K562 (cell line): ENCODE results near the gene AP3M1. TPM values are rescaled to one million over a fixed set of nuclear protein-coding genes. Genes with fewer than 3 reads are reported as not detected.
A peak's percentile ranks its signal among the peaks of the same experiment; 100 is the strongest.

Experiments used
- ARNT ChIP-seq, 2 experiments: fragments of 450-650 bp; IDR thresholded peaks; 2 replicates each; pipeline ENCODE4 v1.6.1; 2016; ENCODE audit warnings: mild to moderate bottlenecking in 1 of 2
- BCOR ChIP-seq: fragments of 450-650 bp; IDR thresholded peaks from 2 replicates; pipeline ENCODE4 v1.6.1; 2016
- BRF1 ChIP-seq: IDR thresholded peaks from 3 replicates; pipeline ENCODE4 v1.6.1; 2011; ENCODE audit warnings: borderline replicate concordance, mild to moderate bottlenecking; ENCODE audit not compliant: insufficient read length; ENCODE audit errors: extremely low read depth
- CEBPZ ChIP-seq: fragments of 150-350 bp; IDR thresholded peaks from 2 replicates; pipeline ENCODE4 v1.6.1; 2014; ENCODE audit warnings: low read depth, mild to moderate bottlenecking, low read length, borderline replicate concordance
- EGR1 ChIP-seq: fragments of 450-650 bp; conservative IDR thresholded peaks from 2 replicates; pipeline ENCODE4 v1.6.1; 2017; ENCODE audit warnings: mild to moderate bottlenecking
- ELF4 ChIP-seq: fragments of 450-650 bp; formaldehyde crosslinking; IDR thresholded peaks from 2 replicates; pipeline ENCODE4 v1.4.0; 2022; ENCODE audit warnings: missing genetic modification characterization
- GATAD2B ChIP-seq: fragments of 450-650 bp; IDR thresholded peaks from 2 replicates; pipeline ENCODE4 v1.6.1; 2017; ENCODE audit warnings: mild to moderate bottlenecking, borderline replicate concordance
- KLF1 ChIP-seq: fragments of 450-650 bp; IDR thresholded peaks from 2 replicates; pipeline ENCODE4 v1.6.1; 2016; ENCODE audit warnings: missing genetic modification characterization, missing compliant biosample characterization
- LARP7 ChIP-seq: fragments of 450-650 bp; IDR thresholded peaks from 2 replicates; pipeline ENCODE4 v1.6.1; 2016
- MIER1 ChIP-seq: fragments of 450-650 bp; IDR thresholded peaks from 2 replicates; pipeline ENCODE4 v1.6.1; 2016; ENCODE audit warnings: antibody characterized with exemption, mild to moderate bottlenecking, low read depth
- MLLT1 ChIP-seq, 2 experiments: fragments of 450-650 bp; IDR thresholded peaks; 2 replicates each; pipeline ENCODE4 v1.6.1; 2016
- NCOA4 ChIP-seq: fragments of 450-650 bp; IDR thresholded peaks from 2 replicates; pipeline ENCODE4 v1.6.1; 2018; ENCODE audit warnings: mild to moderate bottlenecking; ENCODE audit not compliant: partially characterized antibody
- NKRF ChIP-seq: fragments of 450-650 bp; IDR thresholded peaks from 2 replicates; pipeline ENCODE4 v1.6.1; 2016; ENCODE audit warnings: borderline replicate concordance
- PHB2 ChIP-seq: fragments of 450-650 bp; IDR thresholded peaks from 2 replicates; pipeline ENCODE4 v1.6.1; 2017; ENCODE audit warnings: low read depth
- SMAD2 ChIP-seq: fragments of 150-350 bp; IDR thresholded peaks from 2 replicates; pipeline ENCODE4 v1.6.1; 2014; ENCODE audit warnings: low read depth, mild to moderate bottlenecking, low read length
- SMARCE1 ChIP-seq: fragments of 450-650 bp; IDR thresholded peaks from 2 replicates; pipeline ENCODE4 v1.7.1; 2016; ENCODE audit warnings: mild to moderate bottlenecking
- TEAD2 ChIP-seq: fragments of 450-650 bp; IDR thresholded peaks from 2 replicates; pipeline ENCODE4 v1.6.1; 2016; ENCODE audit warnings: missing genetic modification characterization, control low read depth, missing compliant biosample characterization
- WHSC1 ChIP-seq: IDR thresholded peaks from one replicate; pipeline ENCODE4 v1.6.1; 2012; ENCODE audit warnings: low read length, control low read depth, inconsistent platforms
- ZBTB17 ChIP-seq: fragments of 450-650 bp; formaldehyde crosslinking; IDR thresholded peaks from 2 replicates; pipeline ENCODE4 v1.4.0; 2020; ENCODE audit warnings: mild to moderate bottlenecking
- ZNF23 ChIP-seq: fragments of 250-450 bp; sonication (Bioruptor Pico); IDR thresholded peaks from 2 replicates; pipeline ENCODE4 v1.4.0; 2020; ENCODE audit warnings: mild to moderate bottlenecking
- ZZZ3 ChIP-seq: fragments of 450-650 bp; IDR thresholded peaks from 2 replicates; pipeline ENCODE4 v1.6.1; 2016; ENCODE audit warnings: antibody characterized with exemption, mild to moderate bottlenecking, moderate library complexity
- polyA plus RNA-seq, 8 experiments: library from polyadenylated mRNA; depleted of rRNA in 4 of 8; stranded (reverse) in 5 of 8; unstranded in 3 of 8; fragments of >200 nt; fragmentation: Nextera tagmentation in 2 of 8; fragmentation: Illumina TruSeq in 1 of 8; extraction: Ambion mirVana in 2 of 8; extraction: Trizol in 1 of 8; gene quantifications; 2 replicates each; pipeline versions ENCODE4 v1.2.1 to v1.2.3, GENCODE V29; 2011 to 2014; ENCODE audit warnings: inconsistent platforms in 1 of 8, missing spikeins in 1 of 8
- total RNA-seq, 7 experiments: library from RNA; depleted of rRNA in 6 of 7; stranded (reverse); fragments of >200 nt in 6 of 7; fragmentation: Illumina TruSeq in 2 of 7; extraction: Trizol in 2 of 7; gene quantifications; 2 replicates each; pipeline versions ENCODE4 v1.2.1 to v1.2.3, GENCODE V29; 2011 to 2021; ENCODE audit warnings: low replicate concordance in 1 of 7
- TF ChIP-seq, protein P1 (sequence below): fragments of 450-650 bp; IDR thresholded peaks from one replicate; pipeline ENCODE4 v1.6.1; 2018; ENCODE audit warnings: mild to moderate bottlenecking, moderate library complexity; ENCODE audit not compliant: partially characterized antibody

Gene AP3M1
- total and polyA plus RNA-seq, 9 of the 15 experiments (the other 6 are each of a cell fraction or from before 2014, with no cell fraction given), result 44.3 to 135 (median 67.6) TPM

DNA sequence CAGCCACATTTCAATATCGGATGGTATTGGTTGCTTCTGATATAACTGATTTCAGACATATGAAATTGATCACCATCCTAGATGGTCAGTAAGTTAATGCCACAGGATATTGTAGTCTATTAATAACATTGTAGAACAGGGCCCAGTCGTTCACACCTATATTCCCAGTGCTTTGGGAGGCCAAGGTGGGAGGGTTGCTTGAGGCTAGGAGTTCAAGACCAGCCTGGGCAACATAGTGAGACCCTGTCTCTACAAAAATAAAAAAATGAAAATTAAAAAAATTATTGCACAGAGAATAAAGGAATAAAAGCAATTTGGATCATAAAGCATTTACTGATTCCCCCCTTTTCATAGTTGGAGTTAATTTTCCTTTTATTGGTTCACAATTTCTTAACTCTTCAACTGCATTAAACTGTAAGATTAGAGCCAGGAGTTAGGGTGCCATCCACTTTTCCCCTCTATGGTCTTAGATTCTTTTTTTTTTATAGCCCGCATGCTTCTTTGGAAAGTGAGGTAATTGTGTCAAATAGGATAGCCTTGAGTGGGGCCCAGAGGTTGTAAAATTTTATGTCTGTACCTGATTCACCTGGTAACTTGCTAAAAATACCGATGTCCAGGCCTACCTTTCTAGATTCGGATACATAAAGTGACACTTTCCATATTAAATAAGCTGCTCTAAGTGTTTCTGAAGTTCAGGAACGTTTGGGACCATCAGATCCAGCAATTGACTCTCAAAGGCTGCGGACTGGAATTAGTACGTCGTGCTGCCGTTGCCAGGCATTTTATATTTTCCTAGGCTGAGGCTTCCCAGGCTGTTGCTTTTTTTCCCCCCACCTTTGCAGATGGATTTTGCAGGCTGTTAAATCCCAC, 25.1 kb upstream of the AP3M1 start (continued):
- no peak for TF ChIP-seq ELF4 (CRISPR knock-in tag)
- TF ChIP-seq SMARCE1, result no peak
- peak; percentile 54 for TF ChIP-seq MIER1
- no peak for TF ChIP-seq EGR1
- TF ChIP-seq KLF1 (tag), result no peak
- no peak for TF ChIP-seq LARP7
- 0 out of 2 replicates have a peak, but pooled peaks have one; percentile 21 for TF ChIP-seq PHB2
- no peak for TF ChIP-seq NCOA4
- no peak for TF ChIP-seq BRF1
- no peak for TF ChIP-seq MLLT1 (IDR thresholded peaks at IDR 0.05)
- no peak for TF ChIP-seq BCOR
- no peak for TF ChIP-seq WHSC1
- no peak for TF ChIP-seq ZNF23 (CRISPR knock-in tag)
- TF ChIP-seq SMAD2, result no peak
- peak; percentile 81 for TF ChIP-seq TEAD2
- no peak for TF ChIP-seq GATAD2B
- TF ChIP-seq, protein P1, sequence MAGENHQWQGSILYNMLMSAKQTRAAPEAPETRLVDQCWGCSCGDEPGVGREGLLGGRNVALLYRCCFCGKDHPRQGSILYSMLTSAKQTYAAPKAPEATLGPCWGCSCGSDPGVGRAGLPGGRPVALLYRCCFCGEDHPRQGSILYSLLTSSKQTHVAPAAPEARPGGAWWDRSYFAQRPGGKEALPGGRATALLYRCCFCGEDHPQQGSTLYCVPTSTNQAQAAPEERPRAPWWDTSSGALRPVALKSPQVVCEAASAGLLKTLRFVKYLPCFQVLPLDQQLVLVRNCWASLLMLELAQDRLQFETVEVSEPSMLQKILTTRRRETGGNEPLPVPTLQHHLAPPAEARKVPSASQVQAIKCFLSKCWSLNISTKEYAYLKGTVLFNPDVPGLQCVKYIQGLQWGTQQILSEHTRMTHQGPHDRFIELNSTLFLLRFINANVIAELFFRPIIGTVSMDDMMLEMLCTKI, result no peak
- TF ChIP-seq ZZZ3, result no peak
- TF ChIP-seq CEBPZ, result no peak
- TF ChIP-seq NKRF, result no peak
- no peak for TF ChIP-seq ZBTB17
- TF ChIP-seq ARNT (IDR thresholded peaks at IDR 0.05), result peak in 1 of 2 experiments; percentile 36; a peak in 1 of 4 replicates
